ENCODE measurements around the gene CCDC86.

CCDC86 gene

DNA sequence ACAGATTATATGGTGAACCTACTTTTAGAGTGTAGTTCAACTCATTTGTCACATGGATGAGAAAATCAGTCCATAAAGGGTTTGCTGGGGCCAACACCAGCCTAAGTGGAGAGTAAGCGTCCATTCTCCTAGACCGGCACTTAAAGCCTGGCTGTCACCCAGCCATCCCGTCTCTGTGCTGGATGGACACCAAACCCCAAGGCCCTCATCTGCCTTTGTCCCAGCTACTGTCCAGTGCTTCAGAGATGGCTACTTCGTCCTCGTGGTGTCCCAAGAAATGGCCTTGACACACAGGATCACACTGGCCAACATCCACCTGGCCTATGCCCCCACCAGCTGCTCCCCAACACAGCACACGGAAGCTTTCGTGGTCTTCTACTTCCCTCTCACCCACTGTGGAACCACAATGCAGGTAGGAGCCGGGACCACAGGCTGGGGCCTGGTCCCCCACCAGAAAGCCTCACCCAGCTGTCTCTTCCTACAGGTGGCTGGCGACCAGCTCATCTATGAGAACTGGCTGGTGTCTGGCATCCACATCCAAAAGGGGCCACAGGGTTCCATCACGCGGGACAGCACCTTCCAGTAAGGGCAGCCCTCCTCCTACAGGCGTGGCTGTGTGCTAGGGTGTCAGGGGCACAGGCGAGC is 28.9 kb downstream of the CCDC86 start:
- DNase-seq: no peak

DNA sequence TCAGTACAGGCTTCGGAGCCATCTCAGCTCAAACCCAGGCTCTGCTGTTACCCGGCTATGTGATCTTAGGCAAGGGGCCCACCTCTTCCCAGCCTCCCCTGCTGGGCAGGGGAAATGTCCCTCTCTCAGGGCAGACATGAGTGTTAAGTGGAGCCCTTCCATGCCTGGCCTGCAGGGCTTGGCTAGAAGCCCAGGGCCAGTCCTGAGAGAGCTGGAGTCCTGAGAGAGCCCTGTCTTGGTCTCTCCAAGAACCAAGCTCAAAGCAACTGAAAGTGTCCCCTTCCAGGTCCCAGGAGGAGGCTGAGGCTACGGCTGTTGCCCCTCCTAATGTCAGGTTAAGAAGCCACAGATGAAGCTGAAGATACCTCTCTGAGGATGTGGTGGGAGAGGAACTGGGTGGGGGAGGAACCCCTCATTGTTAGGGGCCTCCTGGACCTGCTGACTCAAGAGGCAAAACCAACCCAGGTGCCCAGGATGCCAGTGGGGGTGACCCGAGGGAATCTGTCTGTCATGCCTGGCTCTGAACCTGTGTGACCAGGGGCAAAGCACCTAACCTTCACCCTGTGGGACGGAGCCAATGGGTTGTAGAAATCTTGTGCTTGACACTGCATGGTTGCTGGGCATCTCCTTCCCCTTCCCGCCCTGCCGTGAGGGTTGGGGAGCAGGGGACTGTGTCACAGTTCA is 29.6 kb downstream of the CCDC86 start:
- DNase-seq: peak; percentile 69

DNA sequence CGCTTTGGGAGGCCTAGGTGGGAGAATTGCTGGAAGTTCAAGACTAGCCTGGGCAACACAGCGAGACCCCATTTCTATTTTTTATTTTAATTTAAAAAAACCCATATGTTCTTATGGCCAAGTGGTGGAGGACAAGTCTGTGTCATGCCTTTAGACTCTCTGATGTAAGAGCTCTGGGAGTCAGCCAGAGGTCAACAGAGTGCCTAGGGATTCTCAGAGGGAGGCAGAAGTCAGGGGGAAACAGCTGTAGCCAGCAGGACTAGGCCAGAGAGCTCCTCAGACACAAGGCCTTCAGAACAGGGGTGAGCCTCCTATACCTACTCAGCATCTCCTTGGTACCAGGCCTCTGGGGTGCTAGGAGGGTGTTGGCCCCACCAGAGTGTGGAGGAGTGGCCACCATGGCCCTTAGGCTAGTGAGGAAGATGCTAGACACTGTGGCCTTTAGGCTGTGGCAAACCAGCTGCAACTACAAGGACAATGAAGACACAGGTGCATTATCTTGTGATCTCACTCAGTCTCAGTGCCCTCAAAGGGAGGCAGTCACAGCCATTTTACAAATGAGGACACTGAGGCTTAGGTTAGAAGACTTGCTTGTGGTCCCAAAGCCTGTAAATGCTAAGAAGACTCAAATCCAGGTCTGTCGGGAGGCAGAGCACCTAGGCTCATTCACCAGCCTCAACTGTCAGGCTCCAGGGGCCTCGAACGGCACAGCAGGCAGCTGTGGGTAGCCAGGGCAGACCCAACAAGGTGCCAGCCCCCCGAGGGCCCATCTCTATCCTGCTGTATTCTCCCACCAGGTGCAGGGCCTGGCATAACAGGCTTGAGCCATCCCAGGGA is 30.4 kb downstream of the CCDC86 start:
- no peak for DNase-seq

DNA sequence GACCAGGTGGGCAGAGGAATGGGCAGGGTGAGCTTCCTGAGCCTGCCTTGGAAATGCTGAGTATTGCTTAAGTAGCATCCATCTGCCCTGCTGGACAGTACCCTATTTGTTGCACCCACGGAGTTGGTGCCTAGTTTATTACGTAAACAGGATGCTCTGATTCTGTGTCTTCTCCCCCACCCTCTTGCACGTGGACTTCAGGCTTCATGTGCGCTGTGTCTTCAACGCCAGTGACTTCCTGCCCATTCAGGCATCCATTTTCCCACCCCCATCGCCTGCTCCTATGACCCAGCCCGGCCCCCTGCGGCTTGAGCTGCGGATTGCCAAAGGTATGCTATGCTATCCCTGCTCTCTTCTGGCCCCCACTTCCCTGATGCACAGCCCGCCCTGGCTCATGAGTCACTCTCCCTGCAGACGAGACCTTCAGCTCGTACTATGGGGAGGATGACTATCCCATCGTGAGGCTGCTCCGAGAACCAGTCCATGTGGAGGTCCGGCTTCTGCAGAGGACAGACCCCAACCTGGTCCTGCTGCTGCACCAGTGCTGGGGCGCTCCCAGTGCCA is 31.1 kb downstream of the CCDC86 start:
- no peak for DNase-seq

DNA sequence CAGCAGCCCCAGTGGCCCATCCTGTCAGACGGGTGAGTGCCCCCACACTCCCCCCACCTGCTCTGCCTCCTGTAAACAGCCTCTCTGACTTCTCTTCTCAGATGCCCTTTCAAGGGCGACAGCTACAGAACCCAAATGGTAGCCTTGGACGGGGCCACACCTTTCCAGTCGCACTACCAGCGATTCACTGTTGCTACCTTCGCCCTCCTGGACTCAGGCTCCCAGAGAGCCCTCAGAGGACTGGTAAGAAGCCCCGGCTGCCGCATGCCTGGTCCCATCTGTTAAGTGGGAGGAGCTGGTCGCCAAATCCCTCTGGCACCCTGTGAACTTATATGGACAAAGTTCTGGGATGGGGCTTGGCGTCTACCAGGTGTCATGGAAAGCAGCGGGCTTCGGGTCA is 31.6 kb downstream of the CCDC86 start:
- no peak for DNase-seq

DNA sequence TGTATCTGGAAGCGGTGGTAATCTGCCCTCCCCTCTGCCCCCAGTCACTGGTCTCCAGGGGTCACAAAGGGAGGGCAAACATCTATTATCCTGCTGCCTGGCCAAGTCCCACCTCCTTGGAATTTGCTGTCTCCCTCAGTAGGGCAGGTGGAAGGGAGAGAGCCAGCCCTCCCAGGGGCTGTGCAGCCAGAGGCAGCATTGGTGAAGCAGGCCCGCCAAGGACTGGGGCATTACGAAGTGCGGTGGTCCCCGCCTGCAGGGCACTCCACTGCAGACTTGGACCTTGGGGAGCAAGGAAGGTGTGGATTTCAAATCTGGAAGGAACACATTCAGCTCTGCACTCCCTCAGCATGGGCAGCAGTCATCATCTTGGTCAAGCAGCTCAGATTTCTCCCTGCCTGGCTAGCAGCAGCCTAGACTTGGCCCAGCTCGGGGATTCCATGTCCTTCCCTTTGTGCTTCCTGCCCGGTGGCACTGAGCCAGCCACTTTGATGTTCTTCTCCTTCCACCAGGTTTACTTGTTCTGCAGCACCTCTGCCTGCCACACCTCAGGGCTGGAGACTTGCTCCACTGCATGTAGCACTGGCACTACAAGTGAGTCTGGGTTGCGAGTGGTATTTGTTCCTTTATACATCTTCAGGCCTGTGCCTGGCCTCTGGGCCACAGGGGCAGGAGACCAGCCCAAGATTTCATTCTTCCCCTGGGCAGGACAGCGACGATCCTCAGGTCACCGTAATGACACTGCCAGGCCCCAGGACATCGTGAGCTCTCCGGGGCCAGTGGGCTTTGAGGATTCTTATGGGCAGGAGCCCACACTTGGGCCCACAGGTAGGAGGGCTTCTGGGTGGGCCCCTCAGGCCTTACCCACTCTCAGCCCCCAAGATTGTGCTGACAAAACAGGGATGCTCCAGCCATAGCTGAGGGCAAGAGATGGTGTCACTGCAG is 32.8 kb downstream of the CCDC86 start:
- DNase-seq: no peak

DNA sequence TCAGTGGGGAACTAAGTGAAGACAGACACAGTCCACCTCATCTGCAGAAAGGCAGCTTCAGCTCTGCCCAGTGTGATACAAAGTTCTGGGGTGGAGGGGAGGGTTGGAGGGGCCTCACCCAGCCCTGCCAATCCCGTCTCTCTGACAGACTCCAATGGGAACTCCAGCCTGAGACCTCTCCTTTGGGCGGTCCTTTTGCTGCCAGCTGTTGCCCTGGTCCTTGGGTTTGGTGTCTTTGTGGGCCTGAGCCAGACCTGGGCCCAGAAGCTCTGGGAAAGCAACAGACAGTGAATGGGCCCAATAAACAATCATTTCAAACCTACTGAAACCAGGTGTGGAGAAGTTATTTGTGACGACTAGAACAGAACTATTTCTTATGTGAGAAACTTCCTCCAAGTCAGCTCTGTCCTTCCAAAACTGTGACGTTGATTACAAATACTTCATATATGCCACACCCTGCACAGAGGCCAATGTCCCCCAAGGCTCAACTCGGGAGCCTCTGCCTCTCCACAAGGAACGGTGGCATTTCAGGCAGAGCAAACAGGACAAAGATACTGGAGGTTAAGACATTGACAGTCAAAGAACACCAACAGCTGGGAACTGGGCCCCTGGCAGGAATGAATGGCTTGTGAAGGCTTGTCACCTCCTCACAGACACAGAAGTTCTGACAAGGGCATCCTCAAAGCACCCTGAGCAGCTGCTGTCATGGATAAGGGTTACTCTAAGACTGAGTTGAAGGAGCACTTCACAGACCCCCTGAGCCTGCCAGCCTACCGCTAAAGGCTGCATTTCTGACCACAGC is 33.7 kb downstream of the CCDC86 start:
- DNase-seq: no peak

DNA sequence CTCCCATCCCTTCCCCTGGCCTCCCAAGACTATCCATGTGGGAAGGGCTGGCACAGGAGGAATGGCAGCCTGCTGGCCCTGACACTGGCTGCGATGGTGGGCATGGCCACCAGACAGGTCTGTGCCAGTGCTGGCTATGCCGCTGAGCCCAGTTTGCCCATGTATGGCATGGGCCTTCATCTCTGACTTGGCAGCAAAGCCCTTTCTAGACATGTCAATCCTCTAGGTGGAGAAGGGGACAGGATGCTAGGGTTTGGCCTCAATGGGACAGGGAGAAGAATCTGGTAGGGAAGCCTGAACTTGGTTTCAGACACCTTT is 34.2 kb downstream of the CCDC86 start:
- DNase-seq: no peak

DNA sequence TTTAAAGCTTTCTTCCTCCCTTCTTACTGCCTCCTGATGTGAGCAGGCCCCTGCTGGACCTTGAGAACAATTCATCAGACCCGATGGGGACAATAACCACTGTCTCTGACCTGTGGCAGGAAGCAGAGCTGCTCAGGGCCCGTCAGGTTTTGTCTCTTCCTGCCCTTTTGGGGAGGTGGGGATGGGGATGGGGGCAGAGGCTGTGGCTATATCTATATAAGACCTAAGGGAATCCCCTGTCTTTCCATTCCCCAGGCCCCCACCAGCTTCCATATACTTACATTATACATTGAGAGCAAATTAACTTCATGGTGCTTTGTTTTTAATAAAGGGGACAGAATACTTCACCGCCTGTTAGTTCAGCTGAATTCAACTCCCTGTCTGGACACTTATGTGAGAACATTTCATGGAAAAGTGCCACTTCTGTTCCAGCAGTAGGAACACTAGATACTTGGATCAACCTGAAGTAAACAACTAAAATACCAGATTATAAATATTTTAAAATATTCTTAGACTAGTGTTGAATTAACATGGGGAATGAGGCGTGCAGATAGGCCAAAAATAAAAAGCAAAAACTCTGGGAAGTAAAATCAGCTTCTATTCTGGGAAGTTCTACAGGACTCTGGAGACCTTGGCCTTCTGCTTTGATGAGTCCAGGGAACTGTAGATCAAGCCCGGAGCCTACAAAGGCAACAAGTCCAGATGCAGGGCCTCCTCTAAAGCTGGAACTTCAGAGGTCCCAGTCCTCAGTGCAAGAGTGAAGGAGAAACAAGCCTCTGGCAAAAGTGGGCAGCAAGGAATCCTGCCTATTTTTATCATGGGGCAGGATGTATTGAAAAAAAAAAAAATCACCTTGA is 36.6 kb downstream of the CCDC86 start:
- no peak for DNase-seq

DNA sequence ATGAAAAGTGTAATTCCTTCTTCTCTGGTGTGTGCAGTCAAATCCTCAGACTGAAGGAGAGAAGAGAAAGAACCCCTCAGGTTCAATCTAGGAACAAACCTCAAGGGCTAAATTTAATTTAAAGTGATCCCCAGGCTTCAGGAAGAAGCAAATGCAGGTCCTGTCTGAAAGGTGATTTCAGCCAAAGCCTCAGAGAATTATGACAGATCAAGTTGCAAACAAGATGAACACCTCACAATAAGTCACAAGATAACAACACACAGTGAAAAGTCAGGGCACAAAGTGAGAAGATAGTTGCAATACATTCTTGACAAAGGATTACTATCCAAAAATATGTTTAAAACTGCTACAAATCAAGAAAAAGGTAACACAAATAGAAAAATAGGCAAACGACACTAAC is 37.2 kb downstream of the CCDC86 start:
- no peak for DNase-seq

DNA sequence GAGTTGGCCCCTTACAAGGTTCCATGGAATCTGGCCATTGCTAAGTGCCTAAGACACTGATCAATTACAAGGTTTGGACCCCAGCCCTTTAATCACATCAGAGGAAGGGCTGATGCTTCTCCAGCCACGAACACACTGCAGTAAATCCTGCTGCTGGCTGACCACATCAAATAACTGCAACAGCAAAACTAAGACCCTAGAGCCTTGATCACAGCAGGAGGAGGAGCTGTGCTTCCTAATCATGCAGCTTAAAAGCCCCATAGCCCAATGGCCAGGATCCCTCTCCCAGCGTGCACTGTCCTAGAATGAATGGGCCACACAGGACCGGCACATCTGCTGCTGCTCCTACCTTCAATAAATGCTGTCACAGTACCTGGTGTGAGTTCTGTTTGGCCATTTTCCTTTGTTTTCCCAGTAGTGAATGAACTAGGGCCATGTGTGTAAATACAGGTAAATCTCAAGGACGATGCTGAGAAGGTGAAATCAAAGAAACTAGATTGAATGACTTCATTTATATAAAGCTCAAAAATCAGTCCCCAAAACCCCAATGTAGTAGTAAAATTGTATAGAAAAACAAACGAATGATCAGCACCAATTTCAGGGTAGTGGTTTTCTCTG is 38.2 kb downstream of the CCDC86 start:
- no peak for DNase-seq

DNA sequence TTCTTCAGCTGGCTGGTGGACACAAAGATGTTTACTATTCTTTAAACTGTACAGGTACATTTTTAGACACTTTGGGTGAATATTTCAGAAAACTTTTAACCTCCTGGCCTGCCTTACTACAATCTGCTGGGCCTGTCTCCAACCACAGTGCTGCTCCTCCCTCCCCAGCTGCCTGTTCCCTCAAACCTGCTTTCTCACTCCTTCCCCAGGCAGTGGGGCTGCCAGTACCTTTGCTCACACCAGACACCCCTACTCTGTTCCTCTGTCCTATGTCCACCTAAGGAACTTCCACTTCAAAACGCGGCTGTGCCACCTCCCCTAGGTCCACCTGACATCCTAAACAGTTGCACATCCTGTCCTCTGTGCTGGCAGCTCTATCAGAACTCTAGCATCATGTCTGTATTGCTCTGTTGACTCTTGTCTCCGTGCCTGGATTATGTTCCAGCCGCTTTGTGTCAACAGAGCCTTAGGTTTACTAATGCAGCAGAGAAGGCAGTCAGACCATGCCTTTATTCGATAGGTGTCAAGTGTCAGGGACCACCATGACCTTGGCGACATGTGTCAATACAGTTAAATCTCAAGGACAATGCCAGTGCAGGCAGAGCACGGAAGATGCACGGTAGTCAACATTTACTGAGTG is 38.9 kb downstream of the CCDC86 start:
- peak; percentile 56 for DNase-seq

DNA sequence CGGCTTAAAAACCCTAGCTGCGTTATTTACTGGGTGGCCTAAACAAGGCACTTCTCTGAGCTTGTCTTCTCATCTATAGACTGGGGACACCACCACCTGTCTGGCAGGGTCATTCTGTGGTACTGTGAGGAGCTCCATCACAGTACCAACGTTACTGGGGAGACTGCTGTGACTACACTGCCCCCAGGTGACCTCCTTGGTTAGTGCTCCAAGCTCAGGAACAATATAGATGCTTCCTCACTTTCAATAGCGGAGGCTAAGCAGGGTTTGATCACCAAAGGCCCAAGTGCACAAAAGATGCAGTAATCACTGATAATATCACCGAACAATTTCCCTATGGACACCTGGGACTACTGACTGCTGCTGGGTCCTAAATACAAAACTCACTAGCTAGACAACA is 45.6 kb downstream of the CCDC86 start:
- peak; percentile 65 for DNase-seq

DNA sequence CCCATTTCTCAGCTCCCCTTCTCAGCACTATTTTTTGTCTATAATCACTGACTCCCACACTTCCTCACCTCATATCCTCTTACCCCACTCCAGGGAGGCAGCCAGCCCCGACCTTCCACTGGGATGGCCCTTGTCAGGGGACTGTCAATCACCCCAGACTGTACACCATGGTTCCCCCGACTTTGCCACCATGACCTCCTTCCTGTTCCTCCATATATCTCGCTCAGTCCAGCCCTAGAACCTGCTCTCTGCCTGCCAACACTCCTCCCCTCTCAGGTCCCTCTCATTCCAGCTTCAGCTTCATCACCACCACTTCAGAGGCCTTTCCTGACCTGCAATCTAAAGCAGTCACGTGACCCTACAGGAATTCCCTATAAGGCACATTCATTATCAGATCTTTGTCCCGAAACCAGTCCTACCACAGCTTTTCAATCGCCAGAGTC is 48.0 kb downstream of the CCDC86 start:
- no peak for DNase-seq

DNA sequence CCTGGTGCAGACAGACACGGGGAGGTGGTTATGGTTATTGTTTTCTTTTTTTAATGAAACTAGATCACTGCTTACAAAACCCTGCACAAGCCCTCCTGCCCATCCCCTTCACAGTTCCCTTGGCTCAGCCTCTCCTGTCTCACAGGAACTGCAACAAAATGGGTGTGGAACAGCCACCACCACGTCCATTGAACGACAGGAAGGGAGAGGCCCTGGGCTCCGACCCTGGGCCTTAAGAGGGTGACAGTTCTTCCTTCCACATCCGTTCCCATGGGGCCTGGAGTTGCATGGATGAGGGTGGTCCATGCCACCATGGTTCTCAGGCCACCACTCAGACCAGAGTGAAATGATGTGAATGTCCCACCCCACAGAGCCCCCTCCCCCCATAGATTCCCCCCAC is 48.8 kb downstream of the CCDC86 start:
- no peak for DNase-seq

DNA sequence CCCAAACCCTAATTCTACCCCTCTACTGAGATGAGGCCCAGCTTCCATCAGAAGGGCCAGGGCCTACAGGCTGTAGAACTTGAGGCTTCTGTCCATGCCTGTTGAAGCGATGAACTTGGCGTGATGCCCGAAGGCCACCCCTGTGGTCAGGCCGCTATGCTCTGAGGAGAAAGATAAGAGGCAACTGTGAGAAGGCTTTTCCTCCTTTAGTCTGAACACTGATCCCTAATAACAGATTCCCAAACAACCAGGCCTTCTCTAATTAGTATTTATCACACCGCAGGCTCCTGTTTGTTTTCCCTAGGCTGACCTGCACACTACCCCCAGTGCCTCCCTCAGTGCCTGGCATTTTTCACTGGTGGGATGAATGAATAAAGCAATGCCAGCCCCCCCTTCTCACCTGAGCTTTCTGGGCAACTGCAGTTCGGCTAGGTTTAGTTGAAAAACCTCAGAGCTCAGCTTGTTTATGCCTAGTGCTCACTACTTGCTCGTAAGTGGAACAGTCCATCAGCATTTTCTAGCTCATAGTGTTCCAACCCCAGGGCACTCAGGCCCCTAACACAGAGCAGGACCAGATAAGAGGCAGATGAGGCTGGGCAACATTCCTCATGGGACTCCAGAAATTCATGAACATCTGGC is 49.3 kb downstream of the CCDC86 start:
- peak; percentile 16 for DNase-seq

DNA sequence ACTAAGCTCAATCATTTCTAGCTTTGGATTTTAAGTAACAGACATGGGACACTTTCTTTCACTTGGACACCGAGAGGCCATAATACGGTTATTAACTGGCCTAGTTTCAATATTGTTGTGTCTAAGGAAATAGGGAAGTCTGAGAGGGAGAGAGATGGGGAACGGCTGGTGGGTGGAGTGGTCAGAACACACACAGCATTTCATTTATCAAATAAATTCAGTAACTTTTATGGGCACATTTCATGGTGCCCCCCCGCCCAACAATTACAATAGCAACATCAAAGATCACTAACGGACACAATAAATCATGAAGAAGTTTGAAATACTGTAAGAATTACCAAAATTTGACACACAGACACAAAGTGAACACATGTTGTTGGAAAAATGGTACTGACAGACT is 53.8 kb downstream of the CCDC86 start:
- DNase-seq: no peak

DNA sequence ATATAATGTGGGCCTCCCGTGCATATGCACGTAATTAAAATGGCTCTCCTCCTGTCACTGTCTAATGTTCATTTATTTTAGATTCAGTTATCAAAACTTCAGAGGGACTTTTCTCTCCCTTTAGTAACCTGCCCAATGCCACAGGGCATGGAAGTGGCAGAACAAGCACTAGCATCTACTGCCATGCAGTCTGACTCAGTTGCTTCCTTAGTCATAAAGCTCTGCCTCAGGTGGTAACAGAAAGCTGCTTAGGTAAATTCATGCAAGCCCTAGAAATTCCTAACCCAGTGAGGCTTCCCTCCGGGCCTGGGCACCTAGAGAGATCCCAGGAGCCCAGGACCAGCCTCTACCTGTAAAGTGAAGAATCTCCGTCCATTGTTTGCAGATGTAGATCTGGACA is 55.6 kb downstream of the CCDC86 start:
- DNase-seq: no peak
